Mammary epithelial cell (primary cell): ENCODE results near the gene SLC4A4.

Experiments
- EZH2 ChIP-seq: IDR thresholded peaks from 2 replicates; pipeline ENCODE4 v1.6.1; 2012; ENCODE audit warnings: low read length, inconsistent platforms, borderline replicate concordance
- TF ChIP-seq, protein P1 (sequence below), 2 donors: IDR thresholded peaks in 1 of 2; conservative IDR thresholded peaks in 1 of 2; 2 replicates each; pipeline ENCODE4 v1.5.1; 2011 to 2012; ENCODE audit warnings: inconsistent platforms in 2 of 2, low read length in 2 of 2, mild to moderate bottlenecking in 2 of 2, control low read depth in 1 of 2, low read depth in 1 of 2; ENCODE audit not compliant: insufficient read depth in 1 of 2; ENCODE audit errors: extremely low read depth in 1 of 2

DNA sequence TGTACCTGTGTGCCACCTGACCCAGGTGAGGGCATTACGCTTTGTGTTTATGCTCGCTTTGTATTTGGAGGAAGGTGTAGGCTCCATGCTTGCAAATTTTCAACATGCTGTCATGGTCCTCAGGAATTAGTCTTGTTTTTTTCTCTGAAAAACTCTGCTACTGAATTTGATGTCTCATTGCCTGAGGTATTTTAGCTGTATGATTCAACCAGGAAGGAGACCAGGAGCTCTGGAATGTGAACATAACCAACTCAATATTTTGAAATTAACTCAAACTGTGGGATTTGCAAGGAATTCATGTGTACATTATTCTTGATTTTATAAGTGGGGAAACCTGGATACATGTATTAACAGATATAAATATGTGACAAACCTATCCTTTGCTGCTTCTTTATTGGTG, 134.1 kb downstream of the SLC4A4 start:
- TF ChIP-seq, protein P1, sequence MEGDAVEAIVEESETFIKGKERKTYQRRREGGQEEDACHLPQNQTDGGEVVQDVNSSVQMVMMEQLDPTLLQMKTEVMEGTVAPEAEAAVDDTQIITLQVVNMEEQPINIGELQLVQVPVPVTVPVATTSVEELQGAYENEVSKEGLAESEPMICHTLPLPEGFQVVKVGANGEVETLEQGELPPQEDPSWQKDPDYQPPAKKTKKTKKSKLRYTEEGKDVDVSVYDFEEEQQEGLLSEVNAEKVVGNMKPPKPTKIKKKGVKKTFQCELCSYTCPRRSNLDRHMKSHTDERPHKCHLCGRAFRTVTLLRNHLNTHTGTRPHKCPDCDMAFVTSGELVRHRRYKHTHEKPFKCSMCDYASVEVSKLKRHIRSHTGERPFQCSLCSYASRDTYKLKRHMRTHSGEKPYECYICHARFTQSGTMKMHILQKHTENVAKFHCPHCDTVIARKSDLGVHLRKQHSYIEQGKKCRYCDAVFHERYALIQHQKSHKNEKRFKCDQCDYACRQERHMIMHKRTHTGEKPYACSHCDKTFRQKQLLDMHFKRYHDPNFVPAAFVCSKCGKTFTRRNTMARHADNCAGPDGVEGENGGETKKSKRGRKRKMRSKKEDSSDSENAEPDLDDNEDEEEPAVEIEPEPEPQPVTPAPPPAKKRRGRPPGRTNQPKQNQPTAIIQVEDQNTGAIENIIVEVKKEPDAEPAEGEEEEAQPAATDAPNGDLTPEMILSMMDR (conservative IDR thresholded peaks at IDR 0.05 in 1 of 2, IDR thresholded peaks at IDR 0.05 in 1 of 2; ENCODE audit: extremely low read depth in 1 of 2, insufficient read depth in 1 of 2, low read depth in 1 of 2, low read length in 2 of 2) = no peak
- no peak for TF ChIP-seq EZH2
